NK-92 treated with Interleukin-12 subunit alpha and Interleukin-12 subunit beta, amount 100 ng/mL, for 24 hours (cell line): ENCODE results near the gene AMDHD2.
"Not testable (repeated sequence)": the region's sequence is repeated elsewhere in the genome, so short reads cannot be mapped to it uniquely, and the experiment has no call there.

Experiments used
- DNase-seq: peaks from one replicate; lab custom pipeline; 2025; lab: John Stamatoyannopoulos, UW

AMDHD2 gene

DNA sequence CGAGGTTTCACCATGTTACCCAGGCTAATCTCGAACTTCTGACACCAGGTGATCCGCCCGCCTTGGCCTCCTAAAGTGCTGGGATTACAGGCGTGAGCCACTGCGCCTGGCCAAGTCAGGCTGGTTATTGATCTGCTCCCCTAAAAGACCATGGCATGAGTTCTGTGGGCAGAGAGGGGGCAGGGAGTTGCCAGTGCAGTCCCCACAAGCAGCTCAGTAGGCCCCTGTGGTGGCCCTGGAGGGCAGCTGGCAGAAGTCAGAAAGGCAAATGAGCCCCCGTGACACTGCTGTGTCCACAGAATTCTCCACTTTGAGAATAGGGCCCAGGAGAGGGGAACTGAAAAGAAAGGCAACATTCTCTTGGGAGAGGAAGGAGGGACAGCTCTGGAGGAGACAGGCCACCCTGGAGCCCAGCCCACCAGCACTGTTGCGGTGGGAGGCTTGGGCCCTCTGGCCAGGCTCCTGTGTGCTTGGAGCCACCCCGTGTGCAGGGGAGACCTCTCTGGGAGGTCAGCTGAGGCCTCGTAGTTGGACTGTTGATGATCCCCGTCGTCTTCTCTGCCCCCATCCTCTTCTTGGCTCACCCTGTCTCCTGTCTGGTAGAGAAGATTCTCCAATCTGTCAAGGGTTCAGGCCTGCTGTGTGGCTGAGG is 2.1 kb upstream of the AMDHD2 start:
- no peak for DNase-seq

DNA sequence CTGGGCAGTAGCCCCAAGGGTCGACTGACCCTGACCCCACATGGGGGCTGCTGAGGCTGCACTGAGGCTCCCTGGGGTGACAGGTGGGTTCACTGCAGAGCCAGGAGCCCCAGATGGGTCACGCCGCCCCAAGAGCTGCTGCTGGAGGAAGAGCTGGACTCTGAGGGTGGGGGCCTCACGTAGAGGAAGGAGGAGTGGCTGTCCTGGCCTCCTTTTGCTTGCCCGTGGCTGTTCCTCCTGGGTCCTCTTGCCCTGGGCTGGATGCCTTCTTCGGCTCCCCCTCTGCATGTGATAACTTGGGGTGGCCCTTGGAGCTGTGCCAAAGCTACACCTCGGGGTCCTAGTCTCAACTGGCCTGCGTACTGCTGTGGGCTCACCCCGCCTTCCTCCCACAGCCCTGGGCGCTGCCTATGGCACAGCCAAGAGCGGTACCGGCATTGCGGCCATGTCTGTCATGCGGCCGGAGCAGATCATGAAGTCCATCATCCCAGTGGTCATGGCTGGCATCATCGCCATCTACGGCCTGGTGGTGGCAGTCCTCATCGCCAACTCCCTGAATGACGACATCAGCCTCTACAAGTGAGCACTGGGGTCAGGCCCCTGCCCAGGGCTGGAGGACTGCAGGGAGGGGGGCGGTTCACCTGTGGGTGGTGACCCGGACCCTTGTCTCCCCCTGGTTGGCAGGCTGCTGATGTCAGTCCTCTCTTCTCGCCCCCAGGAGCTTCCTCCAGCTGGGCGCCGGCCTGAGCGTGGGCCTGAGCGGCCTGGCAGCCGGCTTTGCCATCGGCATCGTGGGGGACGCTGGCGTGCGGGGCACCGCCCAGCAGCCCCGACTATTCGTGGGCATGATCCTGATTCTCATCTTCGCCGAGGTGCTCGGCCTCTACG is 1.1 kb upstream of the AMDHD2 start:
- DNase-seq = no peak

- DNase-seq = no peak
Observed at GRCh38 chr16:2519711-2520080, 475 bp upstream of the AMDHD2 start.

DNA sequence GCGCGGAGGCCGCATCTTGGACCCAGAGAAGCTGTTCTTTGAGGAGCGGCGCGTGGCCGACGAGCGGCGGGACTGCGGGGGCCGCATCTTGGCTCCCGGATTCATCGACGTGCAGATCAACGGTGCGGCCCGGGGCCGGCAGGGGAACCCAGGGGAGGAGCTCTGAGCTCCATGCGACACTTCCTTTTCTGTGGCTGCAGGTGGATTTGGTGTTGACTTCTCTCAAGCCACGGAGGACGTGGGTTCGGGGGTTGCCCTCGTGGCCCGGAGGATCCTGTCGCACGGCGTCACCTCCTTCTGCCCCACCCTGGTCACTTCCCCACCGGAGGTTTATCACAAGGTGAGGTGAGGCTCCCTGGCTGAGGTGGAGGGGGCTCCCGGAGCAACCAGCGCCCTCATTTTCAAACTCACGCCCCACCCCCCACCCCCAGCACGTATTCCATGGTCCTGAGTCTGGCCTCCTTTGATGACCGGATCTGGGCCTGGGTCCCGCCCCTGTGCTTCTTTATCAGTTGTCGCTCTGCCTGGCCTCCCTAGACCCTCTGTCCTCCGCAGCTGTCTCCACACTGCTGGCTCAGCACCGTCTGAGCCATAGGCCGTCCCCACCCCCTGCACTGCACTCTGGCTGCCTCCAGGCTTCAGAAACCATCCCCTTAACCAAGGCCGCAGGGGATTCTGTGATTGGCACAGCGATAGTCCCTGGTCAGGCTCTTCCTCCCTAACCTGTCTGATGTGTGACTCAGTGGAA is 787 bp downstream of the AMDHD2 start:
- no peak for DNase-seq

- DNase-seq = no peak
Observed at GRCh38 chr16:2523801-2524231, 3.6 kb downstream of the AMDHD2 start.

- no peak for DNase-seq
Observed at GRCh38 chr16:2524339-2524938, 4.3 kb downstream of the AMDHD2 start.

GRCh38 chr16:2526135-2526534 is 6.0 kb downstream of the AMDHD2 start:
- DNase-seq = no peak

DNA sequence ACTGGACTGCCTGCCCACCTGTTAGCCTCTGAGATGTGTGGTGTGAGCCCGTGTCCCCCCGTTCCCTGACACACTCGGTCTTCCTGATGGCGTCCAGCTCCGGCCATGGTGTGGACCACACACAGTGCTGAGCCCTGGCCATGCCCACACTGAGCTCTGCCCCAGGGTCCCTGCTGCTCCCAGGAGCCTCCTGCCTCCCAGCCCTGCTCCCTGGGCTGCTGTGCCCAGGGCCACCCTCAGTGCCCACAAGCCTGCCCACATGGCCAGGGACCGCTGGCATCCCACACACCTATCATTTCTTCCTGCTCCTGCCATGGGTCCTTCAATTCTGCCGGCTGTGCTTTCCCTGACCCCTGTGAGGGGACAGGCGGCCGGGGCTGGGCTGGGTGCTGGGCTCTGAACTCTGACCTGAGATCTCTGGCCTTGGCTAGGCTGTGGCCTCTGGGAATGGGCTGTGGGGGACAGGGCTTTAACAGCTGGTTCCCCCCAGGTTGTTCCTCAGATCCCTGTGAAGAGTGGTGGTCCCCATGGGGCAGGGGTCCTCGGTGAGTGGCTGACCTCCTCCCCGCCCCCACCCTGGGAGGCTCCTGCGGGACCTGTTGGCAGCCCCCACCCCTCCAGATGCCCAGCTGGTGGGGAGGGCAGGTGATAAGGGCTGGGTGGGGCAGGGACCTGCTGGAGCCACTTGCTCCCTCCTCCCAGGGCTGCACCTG is 7.1 kb downstream of the AMDHD2 start:
- no peak for DNase-seq

DNA sequence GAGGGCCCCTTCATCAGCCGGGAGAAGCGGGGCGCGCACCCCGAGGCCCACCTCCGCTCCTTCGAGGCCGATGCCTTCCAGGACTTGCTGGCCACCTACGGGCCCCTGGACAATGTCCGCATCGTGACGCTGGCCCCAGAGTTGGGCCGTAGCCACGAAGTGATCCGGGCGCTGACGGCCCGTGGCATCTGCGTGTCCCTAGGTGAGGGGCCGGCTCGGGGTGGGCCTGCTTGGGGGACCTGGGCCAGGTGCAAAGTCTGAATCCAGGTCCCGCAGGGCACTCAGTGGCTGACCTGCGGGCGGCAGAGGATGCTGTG is 7.6 kb downstream of the AMDHD2 start:
- no peak for DNase-seq

- DNase-seq = no peak
Observed at GRCh38 chr16:2528161-2529060, 8.2 kb downstream of the AMDHD2 start.

- DNase-seq = no peak
Observed at GRCh38 chr16:2529061-2529931, 9.1 kb downstream of the AMDHD2 start.

DNA sequence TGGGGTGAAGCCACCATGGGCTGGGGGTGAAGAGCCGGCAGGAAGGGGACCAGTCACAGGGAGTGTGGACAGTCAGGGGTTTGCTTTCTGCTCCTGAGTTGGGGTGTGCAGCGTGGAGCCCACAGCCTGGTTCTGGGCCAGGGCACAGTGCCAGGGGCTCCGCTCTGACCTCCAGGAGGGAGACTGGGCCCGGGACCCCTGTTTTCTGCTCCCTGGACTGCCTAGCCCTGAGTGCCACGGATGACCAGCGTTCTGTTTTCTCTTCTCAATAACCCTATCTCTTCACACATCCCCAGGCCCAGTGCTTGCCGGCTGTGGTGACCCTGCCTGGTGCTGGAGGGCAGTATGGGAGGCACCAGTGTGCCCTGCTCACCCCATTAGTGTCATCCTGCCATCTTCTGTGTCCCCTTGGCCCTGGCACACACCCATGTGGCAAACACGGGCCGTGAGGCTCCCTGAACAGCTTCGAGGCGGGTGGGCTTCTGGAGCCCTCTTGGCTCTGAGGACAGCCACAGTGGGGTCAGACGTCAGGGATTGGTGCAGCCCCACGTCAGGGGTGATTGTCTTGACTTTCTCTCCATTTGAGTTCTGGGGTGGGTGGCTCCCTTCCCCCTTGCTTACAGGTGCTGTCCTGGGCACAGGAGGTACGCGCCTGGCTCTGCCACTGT is 9.9 kb downstream of the AMDHD2 start:
- no peak for DNase-seq

DNA sequence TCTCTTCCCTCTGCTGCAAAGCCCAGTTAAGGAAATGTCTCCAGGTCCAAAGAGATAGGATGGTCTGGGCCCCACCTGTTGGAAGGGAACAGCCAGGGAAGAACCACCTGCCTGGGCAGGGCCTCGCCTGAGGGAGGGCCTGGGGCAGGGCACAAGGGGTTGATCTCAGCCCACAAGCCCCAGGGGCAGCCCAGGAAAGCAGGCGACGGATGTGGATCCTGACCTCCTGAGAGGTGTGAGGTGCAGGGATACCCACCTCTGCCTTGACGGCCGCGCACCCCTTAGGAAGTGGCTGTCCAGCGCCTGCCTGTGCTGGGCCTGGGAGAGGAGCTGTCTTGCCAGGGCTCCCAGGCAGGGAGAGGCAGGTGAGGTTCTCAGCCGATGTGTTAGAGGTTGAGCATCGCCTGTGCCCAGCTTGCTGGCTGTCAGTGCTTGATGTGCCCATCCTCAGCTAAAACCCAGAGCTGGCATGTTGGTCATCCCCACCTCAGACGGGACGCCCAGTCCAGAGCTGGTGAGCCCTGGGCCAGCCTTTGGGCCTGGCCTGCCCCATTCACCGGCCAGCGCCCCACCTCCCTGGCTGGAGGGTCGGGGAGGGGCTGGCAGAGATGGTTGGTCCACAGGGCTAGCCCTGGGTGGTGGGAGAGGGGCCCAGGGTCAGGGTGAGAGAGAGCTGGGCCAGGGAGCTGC is 10.6 kb downstream of the AMDHD2 start:
- DNase-seq = no peak

GRCh38 chr16:2531371-2531695 is 11.2 kb downstream of the AMDHD2 start, which contains the start of gene CEMP1:
CEMP1 (minus strand) TSS chr16:2531408; CDS start chr16:2531073, 335 bp downstream.
- DNase-seq = no peak

- peak; percentile 96 for DNase-seq
Observed at GRCh38 chr16:2531696-2532493, 11.7 kb downstream of the AMDHD2 start.

GRCh38 chr16:2532494-2533141 is 12.4 kb downstream of the AMDHD2 start:
- DNase-seq = no peak

DNA sequence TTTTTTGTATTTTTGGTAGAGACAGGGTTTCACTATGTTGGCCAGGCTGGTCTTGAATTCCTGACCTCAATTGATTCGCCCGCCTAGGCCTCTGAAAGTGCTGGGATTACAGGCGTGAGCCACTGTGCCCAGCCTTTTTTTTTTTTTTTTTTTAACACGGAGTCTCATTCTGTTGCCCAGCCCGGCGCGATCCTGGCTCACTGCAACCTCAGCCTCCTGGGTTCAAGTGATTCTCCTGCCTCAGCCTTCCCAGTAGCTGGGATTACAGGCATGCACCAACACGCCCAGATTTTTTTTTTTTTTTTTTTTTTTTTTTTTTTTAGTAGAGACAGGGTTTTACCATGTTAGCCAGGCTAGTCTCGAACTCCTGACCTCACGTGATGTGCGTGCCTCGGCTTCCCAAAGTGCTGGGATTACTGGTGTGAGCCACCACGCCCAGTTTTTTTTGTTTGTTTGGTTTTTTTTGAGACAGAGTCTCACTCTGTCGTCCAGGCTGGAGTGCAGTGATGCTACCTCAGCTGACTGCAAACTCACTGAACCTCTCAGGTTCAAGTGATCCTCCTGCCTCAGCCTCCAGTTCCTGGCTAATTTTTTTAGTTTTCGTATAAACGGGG is 13.1 kb downstream of the AMDHD2 start:
- not testable (repeated sequence) for DNase-seq
